ENCODE measurements around the gene NACC2.

- no peak for TF ChIP-seq CTCF (IDR thresholded peaks at IDR 0.05; ENCODE audit: extremely low read depth in 1 of 2, insufficient read depth in 1 of 2, low read depth in 1 of 2, low read length in 2 of 2)
- no peak for TF ChIP-seq EZH2 (IDR thresholded peaks at IDR 0.05; ENCODE audit: borderline replicate concordance, low read depth, low read length, severe bottlenecking)
- TF ChIP-seq POLR2A (IDR thresholded peaks at IDR 0.05; ENCODE audit: low read depth, low read length) = no peak
- TF ChIP-seq FOS (IDR thresholded peaks at IDR 0.05; ENCODE audit: borderline replicate concordance, insufficient read depth, low read length) = no peak
- TF ChIP-seq POLR2AphosphoS5 (IDR thresholded peaks at IDR 0.05; ENCODE audit: insufficient read depth, low read depth, low read length) = no peak
- no peak for TF ChIP-seq MAX (IDR thresholded peaks at IDR 0.05; ENCODE audit: insufficient read depth, insufficient read length)
These were observed 124.8 kb downstream of the NACC2 start for GRCh38 chr9:135970128-135970815.
